Neural progenitor cell (in vitro differentiated cells): ENCODE data around the gene CYP2C18.

Source experiments
- CTCF ChIP-seq: fragments of 200-600 bp; sonication (generic); IDR thresholded peaks from 2 replicates; pipeline ENCODE4 v1.5.1; 2017; ENCODE audit warnings: antibody characterized with exemption, mild to moderate bottlenecking
- EZH2phosphoT487 ChIP-seq: fragments of 200-600 bp; sonication (generic); IDR thresholded peaks from 2 replicates; pipeline ENCODE4 v1.6.1; 2017; ENCODE audit warnings: antibody characterized with exemption

- TF ChIP-seq EZH2phosphoT487 (no peak), CTCF (no peak)
These were observed 43.0 kb upstream of the CYP2C18 start for GRCh38 chr10:94640562-94640961.
